Endothelial cell (in vitro differentiated cells): ENCODE measurements around the gene CTNND2. TPM values are rescaled to one million over a fixed set of nuclear protein-coding genes. Genes with fewer than 3 reads are reported as not detected.
"Not testable (repeated sequence)": the region's sequence is repeated elsewhere in the genome, so short reads cannot be mapped to it uniquely, and the experiment has no call there.

ENCODE experiments used
- DNase-seq: peaks from one replicate; pipeline ENCODE4 v3.0.0; 2021; ENCODE audit warnings: low spot score
- H3K27ac Mint-ChIP-seq: one replicate; pipeline ENCODE4 v1.8.0; 2021; ENCODE audit warnings: mixed read lengths, inconsistent platforms; ENCODE audit not compliant: unreplicated experiment
- H3K27me3 Mint-ChIP-seq: one replicate; pipeline ENCODE4 v1.8.0; 2021; ENCODE audit warnings: mild to moderate bottlenecking, moderate library complexity, mixed read lengths, inconsistent platforms; ENCODE audit not compliant: unreplicated experiment
- H3K36me3 Mint-ChIP-seq: one replicate; pipeline ENCODE4 v1.8.0; 2021; ENCODE audit warnings: mild to moderate bottlenecking, low read depth, mixed read lengths, inconsistent platforms; ENCODE audit not compliant: unreplicated experiment
- H3K4me1 Mint-ChIP-seq: one replicate; pipeline ENCODE4 v1.8.0; 2021; ENCODE audit warnings: mild to moderate bottlenecking, mixed read lengths, inconsistent platforms; ENCODE audit not compliant: unreplicated experiment
- H3K4me3 Mint-ChIP-seq: one replicate; pipeline ENCODE4 v1.8.0; 2021; ENCODE audit warnings: mild to moderate bottlenecking, mixed read lengths, inconsistent platforms; ENCODE audit not compliant: unreplicated experiment
- H3K9me3 Mint-ChIP-seq: one replicate; pipeline ENCODE4 v1.8.0; 2021; ENCODE audit warnings: mixed read lengths, inconsistent platforms; ENCODE audit not compliant: unreplicated experiment
- CTCF ChIP-seq: fragments of 200-600 bp; sonication (generic); IDR thresholded peaks from one replicate; pipeline ENCODE4 v1.5.0; 2021; ENCODE audit warnings: antibody characterized with exemption; ENCODE audit not compliant: unreplicated experiment
- total RNA-seq: library from RNA; stranded (reverse); fragmentation: NEBNext Ultra II Directional; extraction: Animal tissue kit (Norgen Biotek cat#: 25700); gene quantifications from one replicate; pipeline ENCODE4 v1.2.1, GENCODE V29; 2021; ENCODE audit not compliant: unreplicated experiment

The CTNND2 gene
- total RNA-seq, 1 donor from 2014 or later, result 3.6 TPM

- Mint-ChIP-seq H3K27me3 (no peaks in the 10 kb centered on the region), H3K36me3 (no peaks in the 10 kb centered on the region), H3K27ac (no peak overlapping the region), H3K4me1 (no peaks in the 10 kb centered on the region), H3K4me3 (no peak overlapping the region), H3K9me3 (no peaks in the 10 kb centered on the region)
- TF ChIP-seq CTCF, result no peak
- no peak for DNase-seq
These were observed 483.3 kb downstream of the CTNND2 start for GRCh38 chr5:11420969-11421368.

GRCh38 chr5:11415751-11416150 is 488.5 kb downstream of the CTNND2 start:
- DNase-seq, result no peak
- H3K4me3 Mint-ChIP-seq, result no peak overlapping the region
- no peaks in the 10 kb centered on the region for H3K9me3 Mint-ChIP-seq
- no peaks in the 10 kb centered on the region for H3K4me1 Mint-ChIP-seq
- H3K27me3 Mint-ChIP-seq, result no peaks in the 10 kb centered on the region
- H3K27ac Mint-ChIP-seq, result no peak overlapping the region
- no peak for TF ChIP-seq CTCF
- no peaks in the 10 kb centered on the region for H3K36me3 Mint-ChIP-seq

DNA sequence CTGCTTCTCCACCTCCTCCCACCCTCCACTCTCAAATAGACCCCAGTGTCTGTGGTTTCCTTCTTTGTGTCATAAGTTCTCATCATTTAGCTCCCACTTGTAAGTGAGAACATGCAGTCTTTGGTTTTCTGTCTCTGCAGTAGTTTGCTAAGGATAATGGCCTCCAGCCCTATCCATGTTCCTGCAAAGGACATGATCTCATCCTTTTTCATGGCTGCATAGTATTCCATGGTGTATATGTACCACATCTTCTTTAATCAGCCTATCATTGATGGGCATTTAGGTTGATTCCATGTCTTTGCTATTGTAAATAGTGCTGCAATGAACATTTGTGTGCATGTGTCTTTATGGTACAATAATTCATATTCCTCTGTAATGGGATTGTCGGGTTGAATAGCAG is 489.5 kb downstream of the CTNND2 start:
- H3K36me3 Mint-ChIP-seq, H3K4me3 Mint-ChIP-seq, H3K27ac Mint-ChIP-seq, H3K27me3 Mint-ChIP-seq, DNase-seq, H3K4me1 Mint-ChIP-seq, H3K9me3 Mint-ChIP-seq: not testable (repeated sequence)

DNA sequence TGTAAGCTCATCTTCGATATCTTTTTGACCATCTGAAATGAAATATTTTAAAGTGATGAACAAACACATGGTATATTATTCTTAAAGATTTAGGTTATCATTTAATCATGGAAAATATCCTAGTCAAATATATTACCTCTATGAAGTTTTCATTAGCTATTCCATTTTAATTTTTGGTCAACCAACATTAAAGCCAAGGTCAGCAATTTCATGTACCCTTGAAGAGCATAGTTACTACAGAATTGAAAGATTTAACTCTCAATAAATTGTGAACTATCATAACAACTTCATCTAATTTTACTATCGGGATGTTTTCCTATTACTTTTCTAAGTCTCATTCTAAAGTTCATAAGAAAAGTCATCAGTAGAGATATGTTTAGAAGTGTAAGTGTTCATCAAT is 492.6 kb downstream of the CTNND2 start:
- no peaks in the 10 kb centered on the region for H3K9me3 Mint-ChIP-seq
- no peak overlapping the region for H3K27ac Mint-ChIP-seq
- TF ChIP-seq CTCF, result no peak
- H3K27me3 Mint-ChIP-seq, result no peaks in the 10 kb centered on the region
- no peak for DNase-seq
- H3K36me3 Mint-ChIP-seq, result no peaks in the 10 kb centered on the region
- H3K4me1 Mint-ChIP-seq, result no peaks in the 10 kb centered on the region
- H3K4me3 Mint-ChIP-seq, result no peak overlapping the region

GRCh38 chr5:11407556-11408145 is 496.6 kb downstream of the CTNND2 start:
- Mint-ChIP-seq H3K36me3 (no peaks in the 10 kb centered on the region), H3K4me1 (no peaks in the 10 kb centered on the region), H3K9me3 (no peaks in the 10 kb centered on the region), H3K27me3 (no peaks in the 10 kb centered on the region), H3K4me3 (no peak overlapping the region), H3K27ac (no peak overlapping the region)
- DNase-seq, result no peak
- no peak for TF ChIP-seq CTCF
